T-helper 1 cell treated with Interleukin-12 subunit alpha and Interleukin-12 subunit beta and Interleukin-4 antibody, amounts not matched to agents 30 μg/mL and 1 μg/mL, for 36 hours (primary cell): Measurements from ENCODE around the gene CPNE6.
"Not testable (repeated sequence)": the region's sequence is repeated elsewhere in the genome, so short reads cannot be mapped to it uniquely, and the experiment has no call there.

Experiments used
- H3K27ac Mint-ChIP-seq: one replicate; pipeline ENCODE4 v1.8.0; 2021; ENCODE audit warnings: mild to moderate bottlenecking, mixed read lengths
- H3K27me3 Mint-ChIP-seq: one replicate; pipeline ENCODE4 v1.8.0; 2021; ENCODE audit warnings: low read depth, mixed read lengths
- H3K36me3 Mint-ChIP-seq: one replicate; pipeline ENCODE4 v1.8.0; 2021; ENCODE audit warnings: low read depth, mixed read lengths
- H3K4me1 Mint-ChIP-seq: one replicate; pipeline ENCODE4 v1.8.0; 2021; ENCODE audit warnings: low read depth, mixed read lengths
- H3K4me3 Mint-ChIP-seq: one replicate; pipeline ENCODE4 v1.8.0; 2021; ENCODE audit warnings: mild to moderate bottlenecking, moderate library complexity, mixed read lengths
- H3K9me3 Mint-ChIP-seq: one replicate; pipeline ENCODE4 v1.8.0; 2021; ENCODE audit warnings: mixed read lengths

The CPNE6 gene

DNA sequence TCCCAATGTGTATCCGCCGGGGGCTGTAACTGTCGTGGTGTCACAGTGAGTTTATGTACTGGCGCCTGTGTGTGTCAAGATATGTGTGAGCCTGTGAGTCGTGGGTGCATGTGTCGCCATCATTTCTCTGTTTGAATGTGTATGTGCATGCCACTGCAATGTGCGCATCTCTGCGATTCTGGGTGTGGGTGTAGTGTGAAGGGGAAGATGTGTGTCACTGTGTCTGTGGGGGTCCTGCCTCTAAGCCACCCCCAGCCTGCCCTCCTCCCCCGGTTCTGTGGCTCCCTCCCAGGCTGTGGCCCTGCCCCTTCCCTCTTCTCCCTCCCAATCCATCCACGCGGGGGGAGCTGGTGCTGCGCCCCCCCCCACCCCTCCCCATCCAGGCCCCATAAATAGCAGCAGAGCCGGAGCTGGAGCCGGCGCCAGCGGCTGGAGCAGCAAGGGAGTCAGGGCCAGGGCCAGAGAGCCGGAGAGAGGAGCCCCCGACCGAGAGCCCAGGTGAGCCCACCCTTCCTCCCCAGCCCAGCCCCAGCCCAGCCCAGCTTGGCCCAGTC lies at the start of gene CPNE6:
CPNE6 (plus strand) TSS at position 419 of the 554 bp plus-strand sequence. CDS start 1,375 bp downstream, outside the sequence.
- Mint-ChIP-seq H3K4me3 (no peak within 1 kb of the TSS), H3K36me3 (no peaks in the 10 kb centered on the region), H3K4me1 (peaks cover 7% of the 10 kb centered on the region), H3K27me3 (peaks cover 3% of the 10 kb centered on the region), H3K9me3 (no peaks in the 10 kb centered on the region), H3K27ac (no peak within 1 kb of the TSS)

DNA sequence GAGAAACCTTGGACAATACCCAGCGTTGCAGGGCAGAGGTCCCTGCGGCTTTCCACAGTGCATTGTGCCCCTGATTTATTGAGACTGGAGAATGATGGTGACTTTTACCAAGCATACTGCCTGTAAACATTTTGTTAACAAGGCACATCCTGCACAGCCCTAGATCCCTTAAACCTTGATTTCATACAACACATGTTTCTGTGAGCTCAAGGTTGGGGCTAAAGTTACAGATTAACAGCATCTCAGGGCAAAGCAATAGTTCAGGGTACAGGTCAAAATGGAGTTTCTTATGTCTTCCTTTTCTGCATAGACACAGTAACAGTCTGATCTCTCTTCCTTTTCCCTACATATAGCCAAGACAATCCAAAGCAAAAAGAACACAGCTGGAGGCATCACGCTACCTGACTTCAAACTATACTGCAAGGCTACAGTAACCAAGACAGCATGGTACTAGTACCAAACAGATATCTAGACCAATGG lies 46.4 kb upstream of the CPNE6 start:
- H3K27ac Mint-ChIP-seq, H3K4me1 Mint-ChIP-seq, H3K4me3 Mint-ChIP-seq, H3K36me3 Mint-ChIP-seq: not testable (repeated sequence)
- peaks cover 10% of the 10 kb centered on the region for H3K9me3 Mint-ChIP-seq
- H3K27me3 Mint-ChIP-seq = peaks cover 39% of the 10 kb centered on the region

DNA sequence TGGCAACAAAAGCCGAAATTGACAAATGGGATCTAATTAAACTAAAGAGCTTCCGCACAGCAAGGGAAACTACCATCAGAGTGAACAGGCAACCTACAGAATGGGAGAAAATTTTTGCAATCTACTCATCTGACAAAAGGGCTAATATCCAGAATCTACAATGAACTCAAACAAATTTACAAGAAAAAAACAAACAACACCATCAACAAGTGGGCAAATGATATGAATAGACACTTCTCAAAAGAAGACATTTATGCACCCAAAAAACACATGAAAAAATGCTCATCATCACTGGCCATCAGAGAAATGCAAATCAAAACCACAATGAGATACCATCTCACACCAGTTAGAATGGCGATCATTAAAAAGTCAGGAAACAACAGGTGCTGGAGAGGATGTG lies 41.7 kb upstream of the CPNE6 start:
- H3K4me3 Mint-ChIP-seq, H3K27ac Mint-ChIP-seq: not testable (repeated sequence)
- H3K9me3 Mint-ChIP-seq = peaks cover 35% of the 10 kb centered on the region

DNA sequence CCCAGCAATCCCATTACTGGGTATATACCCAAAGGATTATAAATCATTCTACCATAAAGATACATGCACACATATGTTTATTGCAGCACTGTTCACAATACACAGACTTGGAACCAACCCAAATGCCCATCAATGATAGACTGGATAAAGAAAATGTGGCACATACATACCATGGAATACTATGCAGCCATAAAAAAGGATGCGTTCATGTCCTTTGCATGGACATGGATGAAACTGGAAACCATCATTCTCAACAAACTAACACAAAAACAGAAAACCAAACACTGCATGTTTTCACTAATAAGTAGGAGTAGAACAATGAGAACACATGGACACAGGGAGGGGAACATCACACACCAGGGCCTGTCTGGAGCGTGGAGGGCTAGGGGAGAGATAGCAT lies 40.0 kb upstream of the CPNE6 start:
- Mint-ChIP-seq H3K9me3 (peaks cover 35% of the 10 kb centered on the region), H3K4me1 (peaks cover 10% of the 10 kb centered on the region), H3K27me3 (peaks cover 28% of the 10 kb centered on the region)
- H3K36me3 Mint-ChIP-seq, H3K27ac Mint-ChIP-seq, H3K4me3 Mint-ChIP-seq: not testable (repeated sequence)

More for the DNA sequence above, 41.7 kb upstream of the CPNE6 start:
- not testable (repeated sequence) for H3K36me3 Mint-ChIP-seq, H3K4me1 Mint-ChIP-seq
- peaks cover 39% of the 10 kb centered on the region for H3K27me3 Mint-ChIP-seq

DNA sequence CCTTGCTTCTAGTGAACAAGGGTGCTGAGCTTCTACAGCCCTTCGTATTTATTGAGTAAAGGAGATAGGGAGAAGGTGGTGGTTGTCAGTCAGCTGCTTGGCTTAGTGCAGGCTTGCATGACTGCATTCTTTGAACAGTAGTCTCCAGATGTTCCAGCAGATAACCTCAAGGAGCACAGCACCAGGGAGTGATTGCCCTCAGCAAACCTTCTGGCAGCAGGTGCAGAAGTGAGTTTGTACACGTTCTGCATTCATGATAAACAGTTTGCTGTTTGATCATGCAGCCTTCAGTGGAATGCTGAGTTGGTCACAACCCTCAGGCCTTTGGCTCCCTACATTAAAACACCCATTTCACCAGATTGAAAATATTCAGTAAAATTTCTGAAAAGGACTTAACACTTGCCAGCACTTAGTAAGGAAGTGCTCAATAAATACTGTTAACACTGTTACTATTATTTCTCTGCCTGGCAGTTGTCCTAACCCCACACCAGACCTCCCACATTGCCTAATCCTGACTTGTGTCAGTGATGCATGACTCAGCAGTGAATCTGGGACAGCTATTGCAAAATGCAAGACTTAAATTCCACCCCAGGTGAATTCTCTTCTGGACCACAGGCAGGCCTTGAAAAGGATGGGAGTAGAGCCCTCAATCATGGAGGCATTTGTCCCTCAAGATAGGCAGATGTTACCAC lies 38.5 kb upstream of the CPNE6 start:
- Mint-ChIP-seq H3K4me3 (no peak overlapping the region), H3K36me3 (peaks cover 3% of the 10 kb centered on the region), H3K9me3 (peaks cover 29% of the 10 kb centered on the region), H3K27me3 (peaks cover 15% of the 10 kb centered on the region), H3K4me1 (peaks cover 16% of the 10 kb centered on the region), H3K27ac (no peak overlapping the region)

DNA sequence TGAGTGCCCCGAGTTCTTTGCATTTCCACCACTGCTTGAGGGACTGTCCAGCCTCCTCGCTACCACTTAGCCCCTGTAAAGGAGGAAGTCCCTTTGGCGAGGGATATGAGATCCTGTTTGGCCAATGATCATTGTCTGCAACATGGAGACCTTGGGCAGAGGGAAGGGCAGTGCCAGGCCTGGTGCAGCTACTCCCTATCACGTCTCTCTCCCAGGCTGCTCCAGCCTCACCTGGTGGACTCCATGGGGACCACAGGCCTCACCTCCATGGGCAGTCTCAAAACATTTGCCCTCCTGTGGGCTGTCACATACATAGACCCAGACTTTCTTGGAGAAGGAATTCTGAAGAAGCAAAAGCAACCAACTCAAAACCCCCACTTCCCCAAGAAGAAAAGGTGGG lies 35.6 kb upstream of the CPNE6 start:
- Mint-ChIP-seq H3K4me1 (peaks cover 16% of the 10 kb centered on the region), H3K9me3 (peaks cover 29% of the 10 kb centered on the region), H3K27ac (peak overlapping the region; percentile 36), H3K4me3 (peak overlapping the region; percentile 94), H3K27me3 (peaks cover 11% of the 10 kb centered on the region)
- H3K36me3 Mint-ChIP-seq = not testable (repeated sequence)

DNA sequence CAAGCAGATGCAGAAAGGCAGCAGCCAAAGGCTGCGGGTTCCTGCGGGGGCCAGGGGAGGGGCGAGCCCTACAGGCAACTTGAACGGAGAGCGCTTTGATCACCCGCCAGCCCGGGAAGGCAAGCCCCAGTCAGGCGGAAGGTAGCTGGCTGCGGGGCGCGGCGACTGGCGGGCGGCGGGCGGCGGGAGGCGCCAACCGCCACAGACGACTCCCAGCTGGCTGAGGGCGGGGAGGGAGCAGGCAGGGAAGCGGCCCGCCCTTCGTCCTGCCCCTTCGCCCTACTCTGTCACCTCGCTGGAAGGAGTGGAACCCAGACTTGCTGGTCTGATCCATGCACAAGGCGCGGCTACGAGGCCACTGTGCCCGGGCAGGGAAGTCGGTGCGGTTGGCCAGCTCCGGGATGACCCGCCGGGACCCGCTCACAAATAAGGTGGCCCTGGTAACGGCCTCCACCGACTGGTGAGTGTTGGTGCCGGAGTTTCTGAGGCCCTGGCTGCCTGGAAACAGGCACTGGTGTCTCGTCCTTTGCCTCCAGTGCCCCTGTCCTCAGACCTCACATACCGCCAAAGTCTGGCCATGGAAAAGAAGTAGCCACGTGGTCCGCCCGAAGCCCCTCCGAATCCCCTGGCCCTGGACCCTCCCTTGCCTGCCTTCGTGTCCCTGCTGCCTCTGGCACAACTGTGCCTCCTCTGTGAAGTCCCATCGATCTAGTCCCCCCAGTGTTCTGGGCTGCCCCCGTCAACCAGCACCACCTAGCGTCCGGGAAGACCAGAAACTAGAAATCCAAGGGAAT lies 35.0 kb upstream of the CPNE6 start:
- Mint-ChIP-seq H3K36me3 (peaks cover 2% of the 10 kb centered on the region), H3K4me1 (peaks cover 16% of the 10 kb centered on the region), H3K27ac (peak overlapping the region; percentile 85), H3K9me3 (peaks cover 23% of the 10 kb centered on the region), H3K4me3 (peak overlapping the region; percentile 94), H3K27me3 (peaks cover 6% of the 10 kb centered on the region)

DNA sequence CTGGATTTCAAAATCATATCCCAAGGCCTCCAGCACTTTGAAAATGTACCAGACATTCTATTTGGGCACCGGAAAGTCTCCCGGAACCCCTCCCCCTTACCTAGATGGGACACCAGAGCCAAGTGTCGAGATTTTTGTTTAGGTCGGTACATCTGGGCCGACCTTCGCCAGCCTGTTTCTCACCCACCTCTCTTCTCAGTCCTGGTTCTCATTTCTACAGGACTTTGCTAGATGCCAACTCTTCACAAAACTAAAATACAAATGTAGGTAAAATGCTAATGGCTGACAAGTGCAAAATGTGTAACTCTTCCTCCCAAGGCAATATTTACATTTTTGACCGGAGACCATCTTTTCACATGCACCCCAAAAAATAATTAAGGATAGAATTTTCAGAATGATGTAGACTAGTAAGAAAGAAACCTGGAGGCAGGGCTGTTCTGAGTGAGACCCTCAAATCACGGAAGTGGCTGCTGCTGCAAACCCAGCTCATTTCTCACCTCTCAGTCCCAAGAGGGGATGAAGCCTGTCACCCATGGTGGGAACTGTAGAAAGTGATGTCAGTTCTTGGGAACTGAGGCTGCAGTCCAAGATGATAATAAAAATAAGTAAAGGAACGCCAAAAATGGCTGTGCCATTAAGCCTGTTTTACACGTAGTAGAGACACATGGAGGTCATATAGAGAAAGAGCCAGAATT lies 34.3 kb upstream of the CPNE6 start:
- H3K36me3 Mint-ChIP-seq, H3K27me3 Mint-ChIP-seq: not testable (repeated sequence)
- peak overlapping the region; percentile 94 for H3K4me3 Mint-ChIP-seq
- H3K4me1 Mint-ChIP-seq = peaks cover 16% of the 10 kb centered on the region
- peak overlapping the region; percentile 85 for H3K27ac Mint-ChIP-seq
- H3K9me3 Mint-ChIP-seq = peaks cover 16% of the 10 kb centered on the region

DNA sequence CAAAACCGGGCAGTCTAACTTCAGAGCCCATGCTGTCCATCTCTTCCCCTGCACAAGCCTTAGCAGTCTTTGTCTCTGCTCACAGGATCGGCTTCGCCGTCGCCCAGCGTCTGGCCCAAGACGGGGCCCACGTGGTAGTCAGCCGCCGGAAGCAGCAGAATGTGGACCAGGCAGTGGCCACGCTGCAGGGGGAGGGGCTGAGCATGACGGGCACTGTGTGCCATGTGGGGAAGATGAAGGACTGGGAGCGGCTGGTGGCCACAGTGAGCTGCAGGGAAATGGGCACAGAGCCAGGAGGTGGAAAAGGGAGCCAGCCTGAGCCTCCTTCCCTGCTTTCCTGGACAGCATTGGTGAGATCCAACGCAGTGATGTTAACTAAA lies 33.7 kb upstream of the CPNE6 start:
- no peaks in the 10 kb centered on the region for H3K36me3 Mint-ChIP-seq
- H3K27me3 Mint-ChIP-seq = peaks cover 10% of the 10 kb centered on the region
- peaks cover 16% of the 10 kb centered on the region for H3K4me1 Mint-ChIP-seq
- no peak overlapping the region for H3K4me3 Mint-ChIP-seq
- H3K27ac Mint-ChIP-seq = no peak overlapping the region
- peaks cover 11% of the 10 kb centered on the region for H3K9me3 Mint-ChIP-seq

DNA sequence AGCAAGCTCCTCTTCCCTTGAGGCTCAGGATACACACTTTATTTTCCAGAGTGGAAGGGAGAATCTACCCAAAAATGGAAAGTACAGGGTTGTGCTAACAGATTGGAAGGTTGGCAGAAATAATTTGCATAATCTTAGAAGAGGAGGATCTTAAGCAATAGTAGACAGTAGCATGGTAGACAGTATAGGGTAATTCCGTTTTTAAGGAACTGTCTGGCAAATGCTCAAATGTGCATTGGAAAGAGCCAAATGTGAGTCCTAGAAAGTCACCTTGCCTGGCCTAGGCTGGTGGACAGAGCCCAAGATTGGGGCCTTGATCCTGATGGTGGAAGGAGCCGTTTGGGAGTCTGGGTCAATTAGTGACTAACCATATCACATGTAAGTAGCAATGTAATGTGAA lies 32.7 kb upstream of the CPNE6 start:
- Mint-ChIP-seq H3K4me1 (peaks cover 16% of the 10 kb centered on the region), H3K4me3 (no peak overlapping the region), H3K27ac (no peak overlapping the region), H3K9me3 (peaks cover 5% of the 10 kb centered on the region), H3K27me3 (peaks cover 14% of the 10 kb centered on the region), H3K36me3 (no peaks in the 10 kb centered on the region)

DNA sequence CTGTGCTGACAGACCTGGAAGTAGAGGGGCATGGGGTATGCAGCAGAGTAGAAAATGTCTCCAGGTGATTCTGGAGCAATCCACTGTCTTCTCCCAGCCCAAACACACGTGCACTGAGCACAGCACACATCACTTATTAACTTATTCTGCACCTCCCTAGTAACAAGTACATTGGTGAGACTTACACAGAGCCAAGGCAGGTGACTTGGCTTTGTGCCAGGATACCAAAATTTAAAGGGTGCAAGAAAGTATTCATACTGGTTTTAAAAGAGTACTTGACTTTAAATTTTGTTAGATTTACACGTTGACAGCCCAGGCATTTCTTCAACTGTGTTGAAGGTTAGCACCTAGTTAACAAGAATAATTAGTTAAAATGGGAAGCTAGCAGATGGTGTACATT lies 30.7 kb upstream of the CPNE6 start:
- Mint-ChIP-seq H3K4me1 (peaks cover 9% of the 10 kb centered on the region), H3K4me3 (no peak overlapping the region), H3K9me3 (no peaks in the 10 kb centered on the region), H3K27me3 (peaks cover 18% of the 10 kb centered on the region), H3K27ac (no peak overlapping the region), H3K36me3 (no peaks in the 10 kb centered on the region)

DNA sequence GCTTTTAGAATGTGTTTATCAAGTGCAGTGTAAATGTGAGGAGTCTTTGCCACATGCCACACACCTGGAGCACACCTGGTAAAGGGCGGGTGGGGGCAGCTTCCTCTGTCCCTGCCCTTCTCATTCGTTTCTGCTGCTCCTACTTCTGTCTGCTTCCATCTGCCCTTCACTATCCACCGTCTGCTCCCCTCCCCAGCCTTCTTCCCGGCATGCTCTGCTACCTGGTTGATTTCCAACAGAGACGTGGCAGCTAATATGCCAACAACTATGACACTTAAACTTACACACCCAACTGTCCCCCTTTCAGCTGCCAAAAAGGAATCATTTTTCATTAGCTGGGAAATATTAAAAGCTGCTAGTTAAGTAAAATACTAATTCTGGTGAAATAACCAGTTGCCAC lies 28.6 kb upstream of the CPNE6 start:
- Mint-ChIP-seq H3K27me3 (peaks cover 26% of the 10 kb centered on the region), H3K9me3 (no peaks in the 10 kb centered on the region), H3K27ac (no peak overlapping the region), H3K4me1 (no peaks in the 10 kb centered on the region), H3K4me3 (no peak overlapping the region), H3K36me3 (no peaks in the 10 kb centered on the region)

DNA sequence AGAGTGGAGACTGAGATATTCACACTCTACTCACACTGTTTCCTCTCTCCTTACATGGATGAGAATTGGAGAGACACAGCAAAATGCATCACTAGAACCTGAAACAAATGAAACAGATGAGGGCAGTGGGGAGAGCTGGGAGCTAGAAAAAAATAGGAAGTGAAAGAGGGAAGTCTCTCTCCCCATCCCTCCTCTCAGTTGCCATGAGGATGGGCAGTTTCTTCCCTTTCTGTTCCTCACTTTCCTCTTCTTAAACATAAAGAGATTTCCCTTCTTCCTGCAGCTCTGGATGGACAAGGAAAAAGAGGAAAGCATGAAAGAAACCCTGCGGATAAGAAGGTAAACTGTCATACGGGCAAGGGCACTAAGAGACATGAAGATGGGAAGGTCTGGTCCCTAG lies 22.4 kb upstream of the CPNE6 start:
- peaks cover 12% of the 10 kb centered on the region for H3K4me1 Mint-ChIP-seq
- not testable (repeated sequence) for H3K36me3 Mint-ChIP-seq, H3K27ac Mint-ChIP-seq

DNA sequence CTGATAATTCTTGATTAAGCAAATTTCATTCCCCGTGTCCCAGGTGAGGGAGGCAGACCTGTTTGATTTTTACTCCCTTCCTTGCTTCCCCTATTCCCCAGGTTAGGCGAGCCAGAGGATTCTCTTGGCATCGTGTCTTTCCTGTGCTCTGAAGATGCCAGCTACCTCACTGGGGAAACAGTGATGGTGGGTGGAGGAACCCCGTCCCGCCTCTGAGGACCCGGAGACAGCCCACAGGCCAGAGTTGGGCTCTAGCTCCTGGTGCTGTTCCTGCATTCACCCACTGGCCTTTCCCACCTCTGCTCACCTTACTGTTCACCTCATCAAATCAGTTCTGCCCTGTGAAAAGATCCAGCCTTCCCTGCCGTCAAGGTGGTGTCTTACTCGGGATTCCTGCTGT lies 20.6 kb upstream of the CPNE6 start:
- Mint-ChIP-seq H3K4me3 (peak overlapping the region; percentile 81), H3K27ac (peak overlapping the region; percentile 62), H3K27me3 (peaks cover 43% of the 10 kb centered on the region), H3K4me1 (peaks cover 12% of the 10 kb centered on the region)
- H3K9me3 Mint-ChIP-seq, H3K36me3 Mint-ChIP-seq: not testable (repeated sequence)

More for the DNA sequence above, 22.4 kb upstream of the CPNE6 start:
- H3K27me3 Mint-ChIP-seq = peaks cover 43% of the 10 kb centered on the region
- H3K4me3 Mint-ChIP-seq, H3K9me3 Mint-ChIP-seq: not testable (repeated sequence)
